ENCODE results near the gene SFXN5. TPM values are rescaled to one million over a fixed set of nuclear protein-coding genes. Genes with fewer than 3 reads are reported as not detected.

SFXN5 gene
- total RNA-seq, 1 donor from 2014 or later, result 12.7 TPM

DNA sequence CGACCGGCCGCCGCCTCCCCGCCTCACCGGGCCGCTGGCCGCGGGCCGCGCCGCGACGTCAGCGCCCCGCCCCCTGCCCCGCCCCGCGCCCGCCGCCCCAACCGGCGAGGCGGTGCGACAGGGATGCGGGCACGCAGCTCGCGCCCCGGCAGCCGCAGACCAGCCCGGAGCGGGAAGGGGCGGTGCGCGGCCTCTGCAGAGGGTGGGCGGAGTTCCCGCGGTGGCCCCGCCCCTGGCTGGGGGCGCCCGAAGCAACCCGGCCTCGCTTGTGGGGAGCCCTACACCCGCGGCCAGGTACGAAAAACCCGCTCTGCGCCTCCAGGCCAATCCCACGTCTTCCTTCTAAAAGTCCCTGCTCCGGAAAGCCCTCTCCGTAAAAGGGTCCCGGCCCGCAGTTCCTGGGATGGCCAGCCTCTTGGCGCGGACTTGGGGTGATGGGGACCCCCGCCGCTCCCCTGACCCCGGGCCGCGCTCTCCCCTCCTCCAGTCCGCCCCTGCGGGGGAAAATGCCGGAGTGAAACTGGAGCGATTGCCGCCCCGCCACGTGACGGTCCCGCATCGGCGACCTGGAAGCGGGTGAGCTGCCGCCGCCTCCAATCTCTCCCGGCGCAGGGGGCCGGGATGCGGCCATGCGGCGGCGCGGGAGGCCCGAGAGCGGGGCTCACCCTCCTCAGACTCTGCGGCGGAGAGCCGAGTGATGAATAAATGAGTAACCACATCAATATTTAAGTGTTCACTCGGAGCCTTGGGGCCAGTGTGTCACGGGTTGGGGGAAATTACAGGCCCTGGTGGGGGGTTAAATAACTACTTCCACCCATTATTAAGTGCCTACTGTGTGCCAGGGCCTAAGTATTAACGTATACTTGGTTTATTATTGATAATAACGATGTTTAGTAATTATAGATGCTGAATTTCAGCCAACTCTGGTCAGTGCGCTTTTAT, 41.7 kb upstream of the SFXN5 start, which contains the start of gene RAB11FIP5:
Gene RAB11FIP5 (minus strand): TSS at position 36 of the 942 bp plus-strand sequence. CDS start 171 bp downstream, outside the sequence.
- H3K4me3 Mint-ChIP-seq (ENCODE audit: unreplicated experiment), result peak within 1 kb of the TSS; percentile 83
- H3K27me3 Mint-ChIP-seq (ENCODE audit: unreplicated experiment), result no peaks in the 10 kb centered on the region
- peak; percentile 10 for TF ChIP-seq CTCF (IDR thresholded peaks at IDR 0.05)
- DNase-seq (ENCODE audit: extremely low spot score, unreplicated experiment), result no peak
- no peaks in the 10 kb centered on the region for H3K36me3 Mint-ChIP-seq (ENCODE audit: unreplicated experiment)
- H3K9me3 Mint-ChIP-seq (ENCODE audit: unreplicated experiment), result no peaks in the 10 kb centered on the region
- H3K27ac Mint-ChIP-seq (ENCODE audit: unreplicated experiment), result peak within 1 kb of the TSS; percentile 87
- H3K4me1 Mint-ChIP-seq (ENCODE audit: unreplicated experiment), result peaks cover 29% of the 10 kb centered on the region

GRCh38 chr2:73112026-73112912, 40.8 kb upstream of the SFXN5 start:
- Mint-ChIP-seq H3K9me3 (ENCODE audit: unreplicated experiment) (no peaks in the 10 kb centered on the region), H3K4me1 (ENCODE audit: unreplicated experiment) (peaks cover 38% of the 10 kb centered on the region), H3K27ac (ENCODE audit: unreplicated experiment) (peak overlapping the region; percentile 87), H3K27me3 (ENCODE audit: unreplicated experiment) (no peaks in the 10 kb centered on the region), H3K36me3 (ENCODE audit: unreplicated experiment) (no peaks in the 10 kb centered on the region), H3K4me3 (ENCODE audit: unreplicated experiment) (peak overlapping the region; percentile 83)
- TF ChIP-seq CTCF (IDR thresholded peaks at IDR 0.05), result no peak
- DNase-seq (ENCODE audit: extremely low spot score, unreplicated experiment), result no peak

GRCh38 chr2:73111073-73112025, 39.8 kb upstream of the SFXN5 start:
- H3K27ac Mint-ChIP-seq (ENCODE audit: unreplicated experiment), result peak overlapping the region; percentile 87
- H3K36me3 Mint-ChIP-seq (ENCODE audit: unreplicated experiment), result no peaks in the 10 kb centered on the region
- no peaks in the 10 kb centered on the region for H3K27me3 Mint-ChIP-seq (ENCODE audit: unreplicated experiment)
- TF ChIP-seq CTCF (IDR thresholded peaks at IDR 0.05), result no peak
- peak overlapping the region; percentile 83 for H3K4me3 Mint-ChIP-seq (ENCODE audit: unreplicated experiment)
- H3K4me1 Mint-ChIP-seq (ENCODE audit: unreplicated experiment), result peaks cover 45% of the 10 kb centered on the region
- DNase-seq (ENCODE audit: extremely low spot score, unreplicated experiment), result no peak
- no peaks in the 10 kb centered on the region for H3K9me3 Mint-ChIP-seq (ENCODE audit: unreplicated experiment)

GRCh38 chr2:73110168-73111072, 38.9 kb upstream of the SFXN5 start:
- no peaks in the 10 kb centered on the region for H3K36me3 Mint-ChIP-seq (ENCODE audit: unreplicated experiment)
- TF ChIP-seq CTCF (IDR thresholded peaks at IDR 0.05), result no peak
- peak overlapping the region; percentile 87 for H3K27ac Mint-ChIP-seq (ENCODE audit: unreplicated experiment)

More at GRCh38 chr2:73110168-73111072, 38.9 kb upstream of the SFXN5 start:
- DNase-seq (ENCODE audit: extremely low spot score, unreplicated experiment), result no peak
- H3K9me3 Mint-ChIP-seq (ENCODE audit: unreplicated experiment), result no peaks in the 10 kb centered on the region
- H3K4me3 Mint-ChIP-seq (ENCODE audit: unreplicated experiment), result peak overlapping the region; percentile 83
- H3K4me1 Mint-ChIP-seq (ENCODE audit: unreplicated experiment), result peaks cover 47% of the 10 kb centered on the region
- H3K27me3 Mint-ChIP-seq (ENCODE audit: unreplicated experiment), result no peaks in the 10 kb centered on the region
